GM18520 (cell line): ENCODE measurements around the gene HERC2.
"Not testable (repeated sequence)": the region's sequence is repeated elsewhere in the genome, so short reads cannot be mapped to it uniquely, and the experiment has no call there.

Experiments used
- ATAC-seq: cut with Tn5 transposase; IDR thresholded peaks from one replicate; pipeline ENCODE4 v1.9.1; 2021; ENCODE audit not compliant: unreplicated experiment

Gene HERC2

GRCh38 chr15:28286031-28286430, 35.9 kb downstream of the HERC2 start:
- ATAC-seq, result no peak

GRCh38 chr15:28281876-28282275, 40.1 kb downstream of the HERC2 start:
- ATAC-seq, result no peak

- no peak for ATAC-seq
Observed at GRCh38 chr15:28274635-28275034, 47.3 kb downstream of the HERC2 start.

- ATAC-seq, result no peak
Observed at GRCh38 chr15:28273873-28274610, 47.9 kb downstream of the HERC2 start.

GRCh38 chr15:28273468-28273867, 48.5 kb downstream of the HERC2 start:
- no peak for ATAC-seq

- no peak for ATAC-seq
Observed at GRCh38 chr15:28272587-28272986, 49.4 kb downstream of the HERC2 start.

- ATAC-seq, result no peak
Observed at GRCh38 chr15:28271697-28272260, 50.2 kb downstream of the HERC2 start.

GRCh38 chr15:28269097-28269496, 52.9 kb downstream of the HERC2 start:
- ATAC-seq, result no peak

GRCh38 chr15:28267727-28268126, 54.3 kb downstream of the HERC2 start:
- ATAC-seq, result no peak

GRCh38 chr15:28265334-28266019, 56.5 kb downstream of the HERC2 start:
- no peak for ATAC-seq

GRCh38 chr15:28264166-28264565, 57.8 kb downstream of the HERC2 start:
- ATAC-seq, result no peak

GRCh38 chr15:28262438-28262837, 59.5 kb downstream of the HERC2 start:
- no peak for ATAC-seq

GRCh38 chr15:28260722-28261121, 61.3 kb downstream of the HERC2 start:
- ATAC-seq, result no peak

- ATAC-seq, result no peak
Observed at GRCh38 chr15:28260317-28260716, 61.7 kb downstream of the HERC2 start.

GRCh38 chr15:28255965-28256364, 66.0 kb downstream of the HERC2 start:
- no peak for ATAC-seq

GRCh38 chr15:28252831-28253230, 69.1 kb downstream of the HERC2 start:
- ATAC-seq, result no peak

GRCh38 chr15:28246605-28247004, 75.4 kb downstream of the HERC2 start:
- no peak for ATAC-seq

GRCh38 chr15:28243901-28244300, 78.1 kb downstream of the HERC2 start:
- no peak for ATAC-seq

- ATAC-seq, result no peak
Observed at GRCh38 chr15:28243399-28243798, 78.6 kb downstream of the HERC2 start.

- not testable (repeated sequence) for ATAC-seq
Observed at GRCh38 chr15:28238296-28238695, 83.7 kb downstream of the HERC2 start.

- not testable (repeated sequence) for ATAC-seq
Observed at GRCh38 chr15:28231743-28232142, 90.2 kb downstream of the HERC2 start.

GRCh38 chr15:28231336-28231735, 90.6 kb downstream of the HERC2 start:
- ATAC-seq, result not testable (repeated sequence)
